GM12865 (cell line): ENCODE data around the gene RBFOX1.

Experiments
- DNase-seq: peaks from one replicate; pipeline ENCODE4 v3.0.0; 2010; ENCODE audit warnings: low read depth
- H3K4me3 ChIP-seq: 2 replicates; pipeline ENCODE4 v1.5.1; 2011; ENCODE audit warnings: mild to moderate bottlenecking, low read depth, low read length, control low read depth
- CTCF ChIP-seq: IDR thresholded peaks from 2 replicates; pipeline ENCODE4 v1.5.1; 2011; ENCODE audit warnings: low read length, control low read depth, low read depth, inconsistent platforms; ENCODE audit not compliant: insufficient read depth; ENCODE audit errors: missing control alignments

RBFOX1 gene

GRCh38 chr16:7629571-7629970 is 296.9 kb downstream of the RBFOX1 start:
- DNase-seq, result no peak
- no peak overlapping the region for H3K4me3 ChIP-seq
- TF ChIP-seq CTCF, result no peak

- no peak for TF ChIP-seq CTCF
- H3K4me3 ChIP-seq, result no peak overlapping the region
- DNase-seq, result no peak
These were observed 304.8 kb downstream of the RBFOX1 start for GRCh38 chr16:7637446-7637845.

- TF ChIP-seq CTCF, result no peak
- no peak overlapping the region for H3K4me3 ChIP-seq
- DNase-seq, result no peak
These were observed 305.7 kb downstream of the RBFOX1 start for GRCh38 chr16:7638306-7638705.

GRCh38 chr16:7640334-7640733 is 307.7 kb downstream of the RBFOX1 start:
- H3K4me3 ChIP-seq, result no peak overlapping the region
- no peak for TF ChIP-seq CTCF
- no peak for DNase-seq

GRCh38 chr16:7644176-7644575 is 311.5 kb downstream of the RBFOX1 start:
- DNase-seq, result no peak
- no peak for TF ChIP-seq CTCF
- no peak overlapping the region for H3K4me3 ChIP-seq

- H3K4me3 ChIP-seq, result no peak overlapping the region
- no peak for DNase-seq
- TF ChIP-seq CTCF, result no peak
These were observed 312.2 kb downstream of the RBFOX1 start for GRCh38 chr16:7644811-7645210.

- TF ChIP-seq CTCF, result no peak
- H3K4me3 ChIP-seq, result no peak overlapping the region
- DNase-seq, result no peak
These were observed 314.3 kb downstream of the RBFOX1 start for GRCh38 chr16:7646821-7647500.
